Smooth muscle cell (in vitro differentiated cells): Measurements from ENCODE around the gene OR1L1. TPM values are rescaled to one million over a fixed set of nuclear protein-coding genes. Genes with fewer than 3 reads are reported as not detected.

Experiments
- DNase-seq: peaks from one replicate; lab custom pipeline; 2025; ENCODE audit not compliant: unreplicated experiment; lab: John Stamatoyannopoulos, UW
- H2AFZ ChIP-seq: fragments of 200-600 bp; sonication (generic); 2 replicates; pipeline ENCODE4 v1.6.0; 2016; ENCODE audit warnings: antibody characterized with exemption, low read depth, mild to moderate bottlenecking
- H3F3A ChIP-seq: fragments of 200-600 bp; sonication (generic); 2 replicates; pipeline ENCODE4 v1.6.0; 2017; ENCODE audit warnings: antibody characterized with exemption, low read depth
- H3K27ac ChIP-seq: fragments of 200-600 bp; sonication (generic); 2 replicates; pipeline ENCODE4 v1.5.1; 2016; ENCODE audit warnings: low read depth, mild to moderate bottlenecking
- H3K27me3 ChIP-seq: fragments of 200-600 bp; sonication (generic); 2 replicates; pipeline ENCODE4 v1.6.1; 2016; ENCODE audit warnings: low read depth, mild to moderate bottlenecking
- H3K36me3 ChIP-seq: fragments of 200-600 bp; sonication (generic); 2 replicates; pipeline ENCODE4 v1.5.1; 2016; ENCODE audit warnings: low read depth
- H3K4me1 ChIP-seq: fragments of 200-600 bp; sonication (generic); 2 replicates; pipeline ENCODE4 v1.5.1; 2016; ENCODE audit warnings: low read depth
- H3K4me2 ChIP-seq: fragments of 200-600 bp; sonication (generic); 2 replicates; pipeline ENCODE4 v1.6.0; 2016; ENCODE audit warnings: mild to moderate bottlenecking
- H3K4me3 ChIP-seq: fragments of 200-600 bp; sonication (generic); 2 replicates; pipeline ENCODE4 v1.5.1; 2016; ENCODE audit warnings: mild to moderate bottlenecking
- H3K79me2 ChIP-seq: fragments of 200-600 bp; sonication (generic); 2 replicates; pipeline ENCODE4 v1.6.0; 2016; ENCODE audit warnings: low read depth, mild to moderate bottlenecking
- H3K9ac ChIP-seq: fragments of 200-600 bp; sonication (generic); 2 replicates; pipeline ENCODE4 v1.6.0; 2016; ENCODE audit warnings: low read depth
- H3K9me3 ChIP-seq: fragments of 200-600 bp; sonication (generic); replicated peaks from 2 replicates; pipeline ENCODE4 v1.5.1; 2016; ENCODE audit warnings: low read depth
- H4K20me1 ChIP-seq: fragments of 200-600 bp; sonication (generic); 2 replicates; pipeline ENCODE4 v1.6.0; 2016; ENCODE audit warnings: low read depth
- WGBS: methylation state at CpG from one replicate; pipeline ENCODE4 v1.1.7; 2016; ENCODE audit warnings: low lambda C conversion rate; 5-methylcytosine and 5-hydroxymethylcytosine counted together
- polyA plus RNA-seq: library from polyadenylated mRNA; unstranded; fragments of >200 nt; fragmentation: Nextera tagmentation; extraction: Ambion mirVana; gene quantifications from 2 replicates; pipeline ENCODE4 v1.2.1, GENCODE V29; 2016
- total RNA-seq: library from RNA; depleted of rRNA; stranded (reverse); fragments of >200 nt; gene quantifications from 2 replicates; pipeline ENCODE4 v1.2.3, GENCODE V29; 2014
- TF ChIP-seq, protein P1 (sequence below): fragments of 200-600 bp; sonication (generic); IDR thresholded peaks from 2 replicates; pipeline ENCODE4 v1.5.1; 2017; ENCODE audit warnings: borderline replicate concordance, mild to moderate bottlenecking, antibody characterized with exemption; ENCODE audit not compliant: insufficient read depth, poor library complexity, severe bottlenecking

Gene OR1L1
- total and polyA plus RNA-seq, 2 experiments from 2014 or later, result not detected

DNA sequence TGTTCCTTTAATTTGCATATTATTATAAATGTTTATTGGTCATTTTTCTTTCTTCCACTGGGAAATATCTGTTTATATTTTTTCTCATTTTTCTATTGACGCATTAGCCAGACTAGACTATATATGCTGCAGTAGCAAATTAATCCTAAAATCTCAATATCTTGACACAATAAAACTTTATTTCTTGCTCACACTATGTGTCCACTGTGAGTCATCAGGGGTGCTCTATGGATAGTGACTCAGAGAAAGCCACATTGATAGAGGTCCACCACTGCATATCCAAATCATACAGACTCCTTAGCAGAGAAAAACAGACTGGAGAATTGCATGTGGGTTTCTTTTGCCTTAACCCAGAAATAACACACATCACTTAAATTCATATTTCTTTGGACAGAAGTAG is 34.2 kb downstream of the OR1L1 start:
- no peaks in the 10 kb centered on the region for H3K4me1 ChIP-seq
- H3K36me3 ChIP-seq, result no peaks in the 10 kb centered on the region
- no peak for DNase-seq
- H3K79me2 ChIP-seq, result no peaks in the 10 kb centered on the region
- H4K20me1 ChIP-seq, result no peaks in the 10 kb centered on the region
- WGBS, result 83% methylated on average over 1 of the region's 1 CpG
- TF ChIP-seq, protein P1, sequence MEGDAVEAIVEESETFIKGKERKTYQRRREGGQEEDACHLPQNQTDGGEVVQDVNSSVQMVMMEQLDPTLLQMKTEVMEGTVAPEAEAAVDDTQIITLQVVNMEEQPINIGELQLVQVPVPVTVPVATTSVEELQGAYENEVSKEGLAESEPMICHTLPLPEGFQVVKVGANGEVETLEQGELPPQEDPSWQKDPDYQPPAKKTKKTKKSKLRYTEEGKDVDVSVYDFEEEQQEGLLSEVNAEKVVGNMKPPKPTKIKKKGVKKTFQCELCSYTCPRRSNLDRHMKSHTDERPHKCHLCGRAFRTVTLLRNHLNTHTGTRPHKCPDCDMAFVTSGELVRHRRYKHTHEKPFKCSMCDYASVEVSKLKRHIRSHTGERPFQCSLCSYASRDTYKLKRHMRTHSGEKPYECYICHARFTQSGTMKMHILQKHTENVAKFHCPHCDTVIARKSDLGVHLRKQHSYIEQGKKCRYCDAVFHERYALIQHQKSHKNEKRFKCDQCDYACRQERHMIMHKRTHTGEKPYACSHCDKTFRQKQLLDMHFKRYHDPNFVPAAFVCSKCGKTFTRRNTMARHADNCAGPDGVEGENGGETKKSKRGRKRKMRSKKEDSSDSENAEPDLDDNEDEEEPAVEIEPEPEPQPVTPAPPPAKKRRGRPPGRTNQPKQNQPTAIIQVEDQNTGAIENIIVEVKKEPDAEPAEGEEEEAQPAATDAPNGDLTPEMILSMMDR, result no peak
- H3K4me2 ChIP-seq, result no peak overlapping the region
- H3K27me3 ChIP-seq, result no peaks in the 10 kb centered on the region
- H3K9ac ChIP-seq, result no peak overlapping the region
- no peak overlapping the region for H2AFZ ChIP-seq
- no peaks in the 10 kb centered on the region for H3F3A ChIP-seq
- H3K4me3 ChIP-seq, result no peak overlapping the region
- no peak overlapping the region for H3K27ac ChIP-seq
- H3K9me3 ChIP-seq, result peaks cover 17% of the 10 kb centered on the region

Other genes starting within 250 kb of the OR1L1 start
- gene OR1J1, start 183.8 kb upstream of the OR1L1 start, total RNA-seq, result not detected in 2 replicates
- gene OR1J1, start 183.8 kb upstream of the OR1L1 start, polyA plus RNA-seq, result not detected in 2 replicates
- not detected in 2 replicates for gene OR1J2, start 150.9 kb upstream of the OR1L1 start, total RNA-seq
- not detected in 2 replicates for gene OR1J2, start 150.9 kb upstream of the OR1L1 start, polyA plus RNA-seq
- gene OR1J4, start 142.6 kb upstream of the OR1L1 start, total RNA-seq, result not detected in 2 replicates
- not detected in 2 replicates for gene OR1J4, start 142.6 kb upstream of the OR1L1 start, polyA plus RNA-seq
- gene OR1N1, start 134.4 kb upstream of the OR1L1 start, total RNA-seq, result not detected in 2 replicates
- gene OR1N1, start 134.4 kb upstream of the OR1L1 start, polyA plus RNA-seq, result not detected in 2 replicates
- gene OR1N2, start 108.6 kb upstream of the OR1L1 start, total RNA-seq, result not detected in 2 replicates
- not detected in 2 replicates for gene OR1N2, start 108.6 kb upstream of the OR1L1 start, polyA plus RNA-seq
- not detected in 2 replicates for gene OR1L8, start 78.3 kb upstream of the OR1L1 start, total RNA-seq
- 0.11 TPM in 1 of 2 replicates, not detected in the other for gene OR1L8, start 78.3 kb upstream of the OR1L1 start, polyA plus RNA-seq
- not detected in 2 replicates for gene OR1Q1, start 47.0 kb upstream of the OR1L1 start, total RNA-seq
- gene OR1Q1, start 47.0 kb upstream of the OR1L1 start, polyA plus RNA-seq, result not detected in 2 replicates
- not detected in 2 replicates for gene OR1B1, start 4.1 kb upstream of the OR1L1 start, total RNA-seq
- gene OR1B1, start 4.1 kb upstream of the OR1L1 start, polyA plus RNA-seq, result not detected in 2 replicates
- not detected in 2 replicates for gene OR1L3, start 13.4 kb downstream of the OR1L1 start, total RNA-seq
- gene OR1L3, start 13.4 kb downstream of the OR1L1 start, polyA plus RNA-seq, result not detected in 2 replicates
- gene OR1L4, start 62.3 kb downstream of the OR1L1 start, total RNA-seq, result not detected in 2 replicates
- gene OR1L4, start 62.3 kb downstream of the OR1L1 start, polyA plus RNA-seq, result not detected in 2 replicates
- not detected in 2 replicates for gene OR1L6, start 80.6 kb downstream of the OR1L1 start, total RNA-seq
- not detected in 2 replicates for gene OR1L6, start 80.6 kb downstream of the OR1L1 start, polyA plus RNA-seq
- gene OR5C1, start 127.2 kb downstream of the OR1L1 start, total RNA-seq, result not detected in 2 replicates
- gene OR5C1, start 127.2 kb downstream of the OR1L1 start, polyA plus RNA-seq, result not detected in 2 replicates
- gene OR1K1, start 138.4 kb downstream of the OR1L1 start, total RNA-seq, result not detected in 2 replicates
- gene OR1K1, start 138.4 kb downstream of the OR1L1 start, polyA plus RNA-seq, result not detected in 2 replicates
- 24.2 and 30.2 TPM in 2 replicates for gene PDCL, start 166.9 kb downstream of the OR1L1 start, total RNA-seq
- 14.9 and 18.3 TPM in 2 replicates for gene PDCL, start 166.9 kb downstream of the OR1L1 start, polyA plus RNA-seq
- gene RC3H2, start 243.6 kb downstream of the OR1L1 start, total RNA-seq, result 44.7 and 46.1 TPM in 2 replicates
- 15.3 and 15.6 TPM in 2 replicates for gene RC3H2, start 243.6 kb downstream of the OR1L1 start, polyA plus RNA-seq